ENCODE data around the gene P2RY2.

- TF ChIP-seq CTCF (conservative IDR thresholded peaks at IDR 0.05), result no peak
- no peak for TF ChIP-seq EZH2 (IDR thresholded peaks at IDR 0.05; ENCODE audit: low read depth)
These were observed 8.4 kb downstream of the P2RY2 start for GRCh38 chr11:73226297-73227006.

Measured in PC-9 (cell line).